GM18499 (cell line): ENCODE data around the gene ZNF385B.

Experiments
- ATAC-seq: cut with Tn5 transposase; IDR thresholded peaks from one replicate; pipeline ENCODE4 v1.9.1; 2021; ENCODE audit warnings: moderate number of reproducible peaks; ENCODE audit not compliant: insufficient read depth, unreplicated experiment

Gene ZNF385B

DNA sequence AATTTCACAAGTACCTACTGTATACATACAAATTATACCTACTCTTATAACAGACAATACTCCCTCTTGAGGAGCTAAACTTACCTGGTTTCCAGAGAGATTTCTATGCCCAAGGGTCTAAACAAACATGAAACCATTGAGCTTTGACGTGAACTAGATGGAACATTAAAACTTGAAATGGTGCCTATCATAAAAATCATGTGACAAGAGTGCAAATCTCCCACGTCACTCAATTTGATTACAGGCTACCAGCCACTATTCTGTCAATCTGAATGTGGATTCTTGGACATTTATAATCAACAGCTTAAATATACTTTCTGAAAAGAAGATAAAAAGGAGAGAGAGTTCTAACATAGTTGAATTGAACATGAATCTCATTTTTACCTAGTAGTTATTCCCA, 299.7 kb downstream of the ZNF385B start:
- no peak for ATAC-seq

DNA sequence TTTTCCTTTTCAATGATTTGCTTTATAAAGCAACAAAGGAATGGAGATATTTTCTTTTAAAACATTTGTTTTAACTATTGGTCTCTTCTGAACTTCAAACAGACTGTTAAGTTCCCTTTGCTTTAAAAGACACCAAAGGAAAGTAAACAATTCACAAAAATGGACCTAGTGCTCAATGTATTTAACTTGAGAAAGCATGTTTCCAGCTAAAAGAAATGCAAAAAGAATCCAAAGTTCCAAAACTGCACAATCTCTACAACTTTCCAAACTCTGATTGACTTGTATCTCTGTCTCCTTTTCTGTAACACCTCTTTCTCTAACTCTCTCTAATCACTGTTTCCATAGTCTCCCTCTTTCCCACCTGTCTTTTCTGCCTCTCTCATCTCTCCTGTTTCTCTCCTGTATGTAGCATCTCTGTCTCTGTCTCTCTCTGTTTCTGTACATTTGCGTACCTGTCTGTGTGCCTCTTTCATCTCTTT, 301.1 kb downstream of the ZNF385B start:
- no peak for ATAC-seq

DNA sequence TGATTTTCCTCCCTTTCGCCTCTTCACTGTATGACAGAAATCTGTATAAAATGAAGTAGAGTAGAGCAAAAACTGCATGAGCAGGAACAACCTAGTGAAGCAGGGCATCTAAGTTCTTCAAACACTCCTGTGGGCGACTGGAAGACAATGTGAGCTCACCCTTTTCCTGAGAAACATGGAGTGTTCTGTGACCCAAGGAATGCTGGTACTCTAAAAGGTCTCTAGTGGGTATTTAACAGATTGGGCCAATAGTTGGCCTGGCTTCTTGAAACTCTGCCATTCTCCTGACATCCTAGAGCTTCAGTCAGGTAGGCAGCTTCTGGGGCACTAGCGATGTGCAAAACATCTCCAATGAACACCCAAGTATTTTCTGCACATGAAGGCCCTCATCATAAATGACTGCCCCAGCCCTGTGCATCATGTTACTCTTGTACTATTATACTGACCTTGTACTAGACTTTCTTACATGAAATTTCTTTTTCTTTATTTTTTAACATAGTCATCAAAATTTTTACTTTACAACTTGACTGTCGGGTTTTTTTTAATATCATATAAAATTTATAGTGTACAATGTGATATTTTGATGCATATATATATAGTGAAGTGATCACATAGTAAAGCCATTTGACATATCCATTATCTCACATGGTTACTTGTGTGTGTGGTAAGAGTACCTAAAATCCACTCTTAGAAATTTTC, 302.2 kb downstream of the ZNF385B start:
- ATAC-seq, result no peak

DNA sequence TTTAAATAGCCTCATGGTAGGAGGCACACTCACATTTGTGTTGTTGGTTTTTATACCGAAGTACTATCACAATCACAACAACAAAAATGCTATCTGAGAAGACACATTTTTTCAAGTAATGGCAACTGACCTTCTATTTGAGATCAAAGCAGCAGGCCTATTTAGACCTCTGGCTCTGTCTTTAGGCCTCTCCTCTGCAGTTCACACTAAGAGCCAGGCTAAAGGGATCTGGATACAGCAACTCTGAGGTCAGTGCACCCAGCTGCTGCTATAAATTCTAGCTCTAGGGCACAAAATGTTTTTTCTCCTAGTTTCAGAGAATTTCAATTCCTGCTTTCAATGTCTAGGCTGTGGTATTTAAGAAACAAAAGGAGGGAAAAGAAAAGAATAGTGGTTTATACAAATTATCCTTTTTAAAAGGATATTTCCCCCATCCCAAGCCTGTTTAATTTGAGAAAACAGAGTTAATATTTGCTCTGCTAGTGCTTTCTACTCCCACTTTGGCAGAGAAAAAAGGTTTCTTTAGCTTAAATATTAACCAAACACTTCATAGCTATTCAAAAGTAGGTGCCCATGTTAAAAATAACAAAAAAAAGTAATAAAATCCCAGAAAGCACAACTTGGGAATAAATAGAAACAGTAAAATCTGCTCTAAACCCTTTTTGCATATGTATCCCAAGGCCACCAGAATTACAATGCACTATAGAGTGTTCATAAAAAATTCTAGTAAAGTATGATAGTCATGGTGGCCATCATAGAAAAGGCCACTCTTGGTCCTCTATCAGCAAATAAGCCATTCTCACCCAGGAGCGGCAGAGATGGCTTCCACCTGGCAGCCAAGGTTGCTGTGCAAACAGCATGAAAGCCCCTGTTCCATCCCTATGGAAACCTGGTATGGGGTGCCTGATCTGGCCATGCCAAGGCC, 303.1 kb downstream of the ZNF385B start:
- ATAC-seq, result no peak

DNA sequence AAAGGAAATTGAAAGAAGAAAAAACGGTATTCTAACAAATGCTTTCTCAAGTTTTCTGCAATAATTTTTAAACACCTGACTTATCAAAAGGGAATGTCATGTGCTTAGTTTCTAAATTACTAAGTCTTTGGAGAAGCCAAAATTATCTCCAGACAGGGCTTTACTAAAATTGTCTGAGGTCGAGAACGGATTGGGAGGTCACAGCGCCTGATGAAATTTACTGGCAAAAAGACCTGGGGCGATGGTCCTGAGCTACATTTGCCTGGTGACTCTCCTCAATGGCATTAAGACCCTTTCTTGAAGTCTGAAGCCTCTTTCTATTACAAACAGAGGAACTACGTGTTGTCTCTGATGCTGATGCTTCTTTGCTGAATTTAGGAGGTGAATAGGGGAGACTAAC, 305.0 kb downstream of the ZNF385B start:
- ATAC-seq, result no peak

DNA sequence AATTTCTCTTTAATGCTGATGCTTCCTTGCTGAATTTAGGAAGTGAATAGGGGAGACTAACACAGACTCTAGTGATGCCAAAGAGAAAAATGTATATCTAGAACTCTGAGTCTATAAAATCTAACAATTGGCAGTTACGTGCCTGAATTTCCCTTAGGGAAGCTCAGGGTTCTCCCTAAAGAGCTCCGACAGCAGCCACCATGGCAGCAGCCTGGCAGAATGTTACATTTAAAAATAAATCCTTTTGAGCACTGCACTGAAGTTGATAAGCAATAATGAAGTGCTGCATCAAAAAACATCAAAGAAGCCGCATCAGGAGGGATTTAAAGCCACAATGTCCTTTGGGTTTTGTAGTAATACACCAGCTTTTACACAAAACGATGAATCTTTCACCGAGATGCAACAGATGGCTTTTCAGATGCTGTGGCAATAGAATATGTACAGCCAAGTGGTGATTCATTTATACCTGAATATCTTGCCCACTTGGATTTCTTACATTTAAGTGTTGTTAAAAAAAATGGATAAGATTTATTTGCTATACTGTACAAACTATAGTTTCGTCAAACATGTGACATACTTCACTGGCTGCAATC, 305.6 kb downstream of the ZNF385B start:
- no peak for ATAC-seq

DNA sequence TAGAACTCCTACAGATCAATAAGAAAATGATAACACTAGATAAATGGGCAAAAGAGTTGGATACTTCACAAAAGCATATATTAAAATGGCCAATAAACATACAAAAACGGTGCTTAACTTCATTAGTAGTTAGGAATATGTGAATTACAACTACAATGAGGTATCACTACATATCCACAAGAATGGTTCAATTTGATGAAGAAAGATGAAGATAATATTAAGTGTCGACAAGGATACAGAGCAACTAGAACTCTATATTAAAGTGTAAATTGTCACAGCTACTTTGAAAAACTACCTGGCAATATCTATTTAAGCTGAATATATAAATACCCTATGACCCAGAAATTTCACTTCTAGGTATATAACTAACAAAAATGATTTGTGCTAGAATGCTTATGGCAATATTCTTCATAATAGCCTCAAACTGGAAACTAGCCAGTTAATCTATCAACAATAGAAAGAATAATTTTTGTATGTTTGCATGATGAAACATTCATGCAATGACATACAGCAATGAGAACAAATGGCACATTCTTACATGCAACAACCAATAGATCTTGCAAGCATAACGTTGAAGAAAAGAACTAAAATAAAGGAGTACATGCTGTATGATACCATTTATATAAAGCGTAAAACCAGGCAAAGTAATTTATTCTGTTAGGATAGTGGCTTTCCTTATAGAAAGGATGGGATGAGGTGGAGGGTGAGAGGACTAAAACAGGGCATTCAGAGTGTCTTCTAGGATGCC, 306.6 kb downstream of the ZNF385B start:
- no peak for ATAC-seq

DNA sequence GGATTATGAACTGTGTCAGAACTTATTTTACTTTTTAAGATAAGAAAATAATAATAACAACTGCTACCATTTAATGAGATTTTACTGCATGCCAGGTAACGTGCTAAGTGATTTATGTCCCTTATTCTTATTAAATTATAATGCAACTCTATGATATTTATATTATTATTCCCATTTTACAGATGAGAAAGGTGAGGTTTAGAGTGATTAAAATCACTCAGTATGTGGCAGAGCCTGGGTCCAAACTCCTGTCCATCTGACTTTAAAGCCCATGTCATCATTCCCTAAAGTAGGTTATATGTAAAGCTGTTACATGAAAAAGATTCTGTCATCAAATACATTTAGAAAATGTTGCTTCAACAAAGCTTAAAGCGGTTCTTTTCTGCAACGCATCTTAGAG, 308.0 kb downstream of the ZNF385B start:
- ATAC-seq, result no peak

DNA sequence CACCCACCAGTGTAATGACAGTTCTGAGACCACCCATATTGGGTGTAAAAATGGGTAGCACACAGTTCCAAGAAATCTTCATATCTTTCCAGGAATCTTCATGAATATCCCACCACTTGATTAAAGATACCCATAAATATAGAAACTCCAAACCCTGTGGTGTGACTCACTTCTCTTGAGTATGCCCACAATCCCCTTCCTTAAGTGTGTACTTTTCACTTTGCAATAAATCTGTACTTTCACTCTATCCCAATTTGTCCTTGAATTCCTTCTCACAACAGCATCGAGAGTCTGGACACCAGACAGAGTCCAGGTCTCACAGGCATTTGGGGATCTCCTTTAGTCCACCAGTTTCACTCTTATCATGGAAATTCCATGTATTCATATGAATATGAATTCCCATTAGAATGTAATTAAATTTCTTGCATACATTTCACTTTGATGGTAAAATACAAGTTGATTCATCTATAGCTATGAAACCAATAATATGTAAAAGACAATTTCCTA, 309.8 kb downstream of the ZNF385B start:
- no peak for ATAC-seq

DNA sequence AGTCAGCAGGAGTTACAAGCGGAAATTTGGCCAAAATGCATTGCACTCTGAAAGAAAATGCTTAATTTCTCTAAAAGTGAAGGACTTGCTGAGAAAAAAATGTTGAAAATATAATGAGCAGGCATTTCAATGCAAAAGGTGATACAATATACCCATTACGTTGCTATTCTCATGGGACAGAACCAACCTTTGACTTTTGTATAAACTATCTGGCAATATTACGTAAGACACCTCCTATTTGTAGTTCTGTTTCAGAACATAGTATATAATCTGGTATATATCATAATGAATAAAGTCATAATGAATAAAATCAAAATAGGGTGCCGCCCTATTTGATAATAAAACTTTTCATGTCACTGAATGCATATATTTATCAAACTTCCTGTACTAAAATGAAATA, 310.6 kb downstream of the ZNF385B start:
- ATAC-seq, result no peak

DNA sequence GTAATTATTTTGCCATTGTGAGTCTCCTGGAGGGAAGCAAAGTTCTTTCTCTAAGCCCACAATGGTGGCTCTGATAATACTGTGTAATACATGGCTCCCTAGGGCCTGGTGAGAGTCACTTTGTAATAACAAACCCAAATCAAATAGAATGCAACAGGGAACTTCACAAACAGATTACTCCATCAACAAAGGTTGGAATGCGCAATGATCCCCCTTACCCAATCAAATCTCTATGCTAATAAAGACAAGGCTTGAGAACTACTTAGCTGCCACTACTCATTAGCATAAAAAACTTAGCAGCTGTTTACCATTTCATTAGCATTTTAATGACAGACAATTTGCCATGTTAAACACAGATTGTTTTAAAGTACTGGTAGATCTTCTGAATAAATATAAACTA, 311.2 kb downstream of the ZNF385B start:
- ATAC-seq, result no peak

DNA sequence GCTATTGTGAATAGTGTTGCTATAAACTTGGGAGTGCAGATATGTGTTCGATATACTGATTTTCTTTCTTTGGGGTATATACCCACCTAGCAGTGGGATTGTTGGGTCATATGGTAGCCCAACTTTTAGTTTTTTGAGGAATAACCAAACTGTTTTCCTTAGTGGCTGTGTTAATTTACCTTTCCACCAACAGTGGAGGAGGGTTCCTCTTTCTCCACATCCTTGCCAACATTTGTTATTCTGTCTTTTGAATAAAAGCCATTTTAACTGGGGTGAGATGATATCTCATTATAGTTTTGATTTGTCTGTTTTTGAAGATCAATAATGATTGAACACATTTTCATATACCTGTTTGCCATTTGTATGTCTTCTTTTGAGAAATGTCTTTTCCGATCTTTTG, 314.8 kb downstream of the ZNF385B start:
- ATAC-seq, result no peak

DNA sequence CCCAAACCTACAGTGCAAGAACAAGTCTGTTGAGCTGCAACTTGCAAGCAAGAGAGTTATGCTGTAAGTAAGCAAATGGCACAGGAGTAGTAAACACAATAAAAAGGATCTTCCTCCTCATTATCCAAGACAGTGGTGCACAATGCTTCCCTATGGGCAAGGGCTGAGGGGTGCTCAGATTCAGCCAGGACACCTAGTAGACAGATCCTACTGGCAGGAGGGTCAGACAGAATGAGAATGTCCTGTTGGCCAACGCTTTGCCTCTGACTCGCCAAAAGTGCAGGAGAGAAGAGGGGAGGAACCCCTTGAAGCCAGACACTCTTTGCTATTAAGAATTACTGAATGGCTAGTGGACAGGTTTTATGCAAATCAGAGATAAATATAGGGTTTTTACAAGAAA, 316.4 kb downstream of the ZNF385B start:
- ATAC-seq, result no peak

DNA sequence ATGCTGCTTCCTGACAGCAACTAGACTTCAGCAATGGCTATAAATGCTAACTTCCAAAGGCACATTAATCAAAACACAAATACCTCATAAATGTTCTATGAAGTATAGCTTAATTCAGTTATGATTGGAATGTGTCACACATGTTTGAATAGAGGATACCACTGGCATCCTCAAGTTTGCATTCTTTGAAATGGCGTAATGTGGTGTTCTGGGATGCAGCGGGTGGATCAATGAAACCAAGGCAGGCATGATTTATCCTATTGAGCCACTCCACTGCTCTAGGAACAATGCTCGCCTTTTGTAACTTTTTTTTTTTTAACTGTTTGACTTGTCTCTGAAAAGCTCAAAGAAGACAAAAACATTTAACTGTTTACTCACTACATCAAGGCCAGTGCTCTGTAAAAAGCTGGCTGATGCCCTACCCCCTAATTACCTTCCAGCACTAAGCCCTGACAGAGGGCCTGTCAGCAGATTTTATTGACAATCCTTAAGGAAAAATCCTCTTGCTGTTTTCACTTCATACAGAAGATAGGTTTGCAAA, 318.0 kb downstream of the ZNF385B start:
- ATAC-seq, result no peak

DNA sequence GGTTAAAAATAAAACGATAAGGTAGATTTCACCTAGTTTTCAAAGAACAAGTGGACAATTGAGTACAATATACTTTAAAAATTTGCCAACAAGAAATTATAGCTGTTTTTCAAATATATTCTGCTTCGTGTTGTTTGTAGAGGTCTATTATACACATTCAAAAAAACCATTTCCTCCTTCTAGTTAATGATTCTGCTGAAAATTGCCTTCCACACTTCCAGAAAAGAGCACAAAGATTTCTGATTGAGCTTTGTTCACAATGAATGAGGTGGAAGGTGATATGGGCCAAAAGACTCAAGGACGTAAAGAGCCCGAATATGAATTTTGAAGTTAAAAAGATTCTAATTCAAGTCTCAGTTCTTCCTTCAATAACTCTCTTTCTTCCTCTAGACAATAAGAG, 319.8 kb downstream of the ZNF385B start:
- ATAC-seq, result no peak

DNA sequence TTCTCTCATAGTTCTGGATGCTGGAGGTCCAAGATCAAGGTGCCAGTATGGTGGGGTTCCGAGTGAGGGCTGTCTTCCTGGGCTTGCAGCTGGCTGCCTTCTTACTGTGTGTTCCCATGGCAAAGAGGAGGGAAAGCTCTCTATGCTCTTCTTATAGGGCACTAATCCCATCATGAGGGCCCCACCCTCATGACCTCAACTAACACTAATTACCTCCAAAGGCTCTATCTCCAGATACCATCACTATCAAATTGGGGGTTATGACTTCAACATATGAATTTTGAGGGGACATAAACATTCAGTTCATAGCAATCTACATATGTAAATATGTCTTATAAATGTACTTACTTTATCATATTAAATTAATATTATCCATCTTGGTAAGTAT, 322.3 kb downstream of the ZNF385B start:
- no peak for ATAC-seq

DNA sequence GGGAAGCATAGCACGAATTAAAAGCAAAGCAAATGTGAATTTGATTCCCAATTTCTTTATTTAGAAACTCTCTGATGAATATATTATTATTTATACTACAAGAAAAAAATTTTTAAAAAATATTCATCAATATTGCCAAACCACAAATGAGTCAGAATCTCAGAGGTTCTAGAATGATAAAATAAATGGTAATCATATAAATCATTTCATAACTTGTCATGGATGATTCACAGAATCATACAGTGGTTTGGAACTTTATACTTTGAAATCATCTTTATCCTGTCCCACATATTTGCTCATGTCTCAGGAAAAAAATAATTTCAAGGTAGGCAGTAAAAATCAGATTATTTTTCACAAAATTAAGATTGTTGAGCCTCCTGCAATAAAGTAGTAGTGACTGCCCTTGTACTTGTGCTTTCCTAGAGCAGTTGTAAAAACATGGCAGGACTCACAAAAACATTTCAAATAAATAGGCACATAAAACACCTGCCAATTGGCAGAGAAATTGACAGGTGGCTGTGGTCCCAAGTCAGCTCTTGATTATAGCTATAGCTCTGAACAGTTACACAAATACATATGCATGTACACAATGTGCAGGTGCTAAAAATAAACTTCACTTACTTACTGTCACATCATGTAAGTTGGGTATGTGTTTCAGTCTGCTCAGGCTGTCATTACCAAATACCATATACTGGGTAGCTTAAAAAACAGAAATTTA, 322.8 kb downstream of the ZNF385B start:
- no peak for ATAC-seq

DNA sequence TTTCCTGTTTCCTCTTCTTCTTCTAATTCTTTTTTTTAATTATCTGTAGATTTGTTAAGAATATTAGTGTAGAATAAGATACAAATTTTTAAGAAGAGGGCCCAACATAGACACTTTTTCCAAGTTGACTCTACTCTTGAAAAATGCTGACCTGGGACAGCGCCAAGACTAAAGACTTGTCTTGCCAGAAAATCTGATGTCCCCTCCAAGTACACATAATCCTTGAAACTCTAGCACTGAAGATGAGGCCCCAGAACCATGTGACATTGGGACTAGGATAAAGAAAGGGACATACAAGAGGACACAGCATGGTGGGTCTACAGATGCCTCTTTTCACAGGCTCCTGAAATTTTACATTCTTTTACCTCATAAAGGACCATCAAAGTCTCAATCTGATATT, 325.2 kb downstream of the ZNF385B start:
- ATAC-seq, result no peak

DNA sequence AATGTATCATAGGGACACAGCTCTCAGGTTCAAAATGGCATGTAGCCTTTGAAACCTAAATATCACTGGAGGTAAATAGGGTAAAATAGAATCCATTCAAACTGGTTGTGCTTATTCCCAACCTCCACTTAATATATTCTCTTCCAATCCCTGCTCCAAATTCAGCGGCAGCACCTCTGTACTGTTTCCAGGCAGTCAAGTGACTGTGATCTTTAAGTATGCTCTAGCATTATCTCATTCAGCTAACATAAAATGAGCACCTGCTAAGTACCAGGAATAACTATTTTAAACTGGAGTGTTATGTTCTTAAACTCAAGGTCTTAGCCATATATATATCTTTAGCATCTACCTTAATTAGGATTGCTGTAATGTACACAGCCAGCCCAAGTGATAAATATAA, 327.5 kb downstream of the ZNF385B start:
- no peak for ATAC-seq
